ENCODE results near the gene ZNF341. TPM values are rescaled to one million over a fixed set of nuclear protein-coding genes. Genes with fewer than 3 reads are reported as not detected.

The ZNF341 gene
- total and polyA plus RNA-seq, 4 donors, result 2.1 to 4.3 (median 3.4) TPM

DNA sequence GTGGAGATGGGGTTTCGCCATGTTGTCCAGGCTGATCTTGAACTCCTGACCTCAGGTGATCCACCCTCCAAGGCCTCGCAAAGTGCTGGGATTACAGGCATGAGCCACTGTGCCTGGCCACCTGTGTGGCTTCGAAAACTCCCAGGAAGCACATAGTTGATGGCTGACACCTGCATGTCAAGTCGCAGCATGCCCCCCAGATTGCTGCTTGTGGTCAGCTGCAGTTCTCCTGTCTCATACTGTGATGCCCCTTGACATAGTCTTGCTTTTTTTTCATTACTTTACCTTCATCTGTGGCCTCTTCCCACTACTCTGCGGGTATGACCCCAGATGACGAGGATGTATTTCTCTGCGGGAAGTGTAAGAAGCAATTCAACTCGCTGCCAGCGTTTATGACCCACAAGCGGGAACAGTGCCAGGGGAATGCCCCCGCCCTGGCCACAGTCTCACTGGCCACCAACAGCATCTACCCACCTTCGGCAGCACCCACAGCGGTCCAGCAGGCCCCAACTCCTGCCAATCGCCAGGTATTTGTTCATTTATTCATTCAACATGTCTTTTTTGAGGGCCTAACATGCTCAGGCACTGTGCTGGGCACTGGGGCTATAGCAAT lies 13.1 kb downstream of the ZNF341 start:
- TF ChIP-seq CTCF (IDR thresholded peaks at IDR 0.05; ENCODE audit: control extremely low read depth, extremely low read depth), result no peak
- no peak for DNase-seq
- WGBS, 2 donors, result 92 to 96% methylated on average over 14 of the region's 14 CpGs
- Histone ChIP-seq H3K9ac (ENCODE audit: insufficient read depth in 1 of 2, low read length in 2 of 2) (no peak overlapping the region), H3K27me3 (ENCODE audit: control insufficient read depth in 3 of 3, insufficient read depth in 3 of 3, low read length in 2 of 3) (no peaks in the 10 kb centered on the region), H3K27ac (ENCODE audit: low read depth in 1 of 2, low read length in 1 of 2) (no peak overlapping the region), H3K36me3 (ENCODE audit: control insufficient read depth in 4 of 4, insufficient read depth in 4 of 4, low read length in 4 of 4) (peaks cover 0 to 22% (median 2%) of the 10 kb centered on the region in 4 donors), H3K9me3 (ENCODE audit: control insufficient read depth in 4 of 4, insufficient read depth in 3 of 4, low read length in 3 of 4) (no peaks in the 10 kb centered on the region), H3K4me3 (no peak overlapping the region), H3K4me1 (ENCODE audit: control insufficient read depth in 5 of 5, insufficient read depth in 5 of 5, low read length in 5 of 5) (peaks cover 0 to 1% (median 0%) of the 10 kb centered on the region in 5 donors)
- no peak for ATAC-seq (ENCODE audit: insufficient read depth, low FRiP score)

DNA sequence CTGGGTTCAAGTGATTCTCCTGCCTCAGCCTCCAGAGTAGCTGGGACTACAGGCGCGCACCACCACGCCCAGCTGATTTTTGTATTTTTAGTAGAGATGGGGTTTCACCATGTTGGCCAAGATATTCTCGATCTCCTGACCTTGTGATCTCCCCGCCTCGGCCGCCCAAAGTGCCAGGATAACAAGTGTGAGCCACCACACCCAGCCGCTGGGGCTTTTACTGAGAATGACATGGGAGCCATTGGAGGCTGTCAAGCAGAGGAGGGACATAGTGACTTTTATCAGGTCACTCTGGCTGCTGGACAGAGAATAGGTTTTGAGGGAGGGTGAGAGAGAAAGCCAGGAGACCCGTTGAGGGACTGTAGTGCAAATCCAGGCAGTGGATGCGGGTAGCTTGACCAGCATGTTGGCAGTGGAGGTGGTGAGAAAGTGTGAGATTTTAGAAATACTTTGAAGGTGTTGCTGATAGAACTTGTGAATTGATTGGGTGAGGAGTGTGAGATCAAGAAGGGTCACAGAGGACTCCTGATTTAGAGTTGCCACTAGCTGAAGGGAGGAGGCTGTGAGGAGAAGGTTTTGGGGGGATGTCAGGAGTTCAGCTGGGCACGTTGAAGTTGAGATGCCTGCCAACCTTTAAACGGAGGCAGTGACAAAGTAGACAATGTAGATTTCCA lies 14.7 kb downstream of the ZNF341 start:
- TF ChIP-seq CTCF (IDR thresholded peaks at IDR 0.05; ENCODE audit: control extremely low read depth, extremely low read depth), result no peak
- H3K4me1 ChIP-seq (ENCODE audit: control insufficient read depth in 5 of 5, insufficient read depth in 5 of 5, low read length in 5 of 5), result peaks cover 0 to 1% (median 0%) of the 10 kb centered on the region in 5 donors
- DNase-seq (no peak), ATAC-seq (ENCODE audit: insufficient read depth, low FRiP score) (no peak)
- no peaks in the 10 kb centered on the region for H3K9me3 ChIP-seq (ENCODE audit: control insufficient read depth in 4 of 4, insufficient read depth in 3 of 4, low read length in 3 of 4)
- H3K36me3 ChIP-seq (ENCODE audit: control insufficient read depth in 4 of 4, insufficient read depth in 4 of 4, low read length in 4 of 4), result peaks cover 0 to 19% (median 6%) of the 10 kb centered on the region in 4 donors
- no peak overlapping the region for H3K9ac ChIP-seq (ENCODE audit: insufficient read depth in 1 of 2, low read length in 2 of 2)
- no peaks in the 10 kb centered on the region for H3K27me3 ChIP-seq (ENCODE audit: control insufficient read depth in 3 of 3, insufficient read depth in 3 of 3, low read length in 2 of 3)
- 93 to 94% methylated on average over 12 of the region's 12 CpGs for WGBS, 2 donors
- H3K27ac ChIP-seq (ENCODE audit: low read depth in 1 of 2, low read length in 1 of 2), result no peak overlapping the region
- H3K4me3 ChIP-seq, result no peak overlapping the region

DNA sequence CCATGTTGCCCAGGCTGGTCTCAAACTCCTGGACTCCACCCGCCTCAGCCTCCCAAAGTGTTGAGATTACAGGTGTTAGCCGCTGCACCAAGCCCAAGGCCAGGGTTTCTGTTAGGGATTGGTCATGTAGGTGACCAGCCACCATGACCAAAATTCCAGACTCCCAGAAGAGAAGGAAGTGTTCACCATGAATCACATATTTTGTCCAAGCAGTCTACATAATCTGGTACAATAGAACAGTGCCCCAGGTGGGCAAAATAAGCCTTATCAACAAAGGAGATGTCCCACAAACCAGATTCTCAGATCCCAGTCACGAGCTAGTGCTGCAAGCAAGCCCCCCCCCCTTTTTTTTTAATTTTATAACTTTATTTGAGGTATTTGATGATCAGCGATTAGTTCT lies 20.0 kb downstream of the ZNF341 start:
- DNase-seq (no peak), ATAC-seq (ENCODE audit: insufficient read depth, low FRiP score) (no peak)
- no peak for TF ChIP-seq CTCF (IDR thresholded peaks at IDR 0.05; ENCODE audit: control extremely low read depth, extremely low read depth)
- H3K9ac ChIP-seq (ENCODE audit: insufficient read depth in 1 of 2, low read length in 2 of 2), result no peak overlapping the region
- 95 to 98% methylated on average over 4 of the region's 4 CpGs for WGBS, 2 donors
- no peaks in the 10 kb centered on the region for H3K27me3 ChIP-seq (ENCODE audit: control insufficient read depth in 3 of 3, insufficient read depth in 3 of 3, low read length in 2 of 3)
- H3K4me3 ChIP-seq, result no peak overlapping the region
- H3K36me3 ChIP-seq (ENCODE audit: control insufficient read depth in 4 of 4, insufficient read depth in 4 of 4, low read length in 4 of 4), result peaks cover 8 to 21% (median 11%) of the 10 kb centered on the region in 4 donors
- no peaks in the 10 kb centered on the region for H3K4me1 ChIP-seq (ENCODE audit: control insufficient read depth in 5 of 5, insufficient read depth in 5 of 5, low read length in 5 of 5)
- no peaks in the 10 kb centered on the region for H3K9me3 ChIP-seq (ENCODE audit: control insufficient read depth in 4 of 4, insufficient read depth in 3 of 4, low read length in 3 of 4)
- H3K27ac ChIP-seq (ENCODE audit: low read depth in 1 of 2, low read length in 1 of 2), result no peak overlapping the region

Measured in lung (tissue), 12 donors.